HCT116 (cell line): ENCODE results near the gene FEM1B. TPM values are rescaled to one million over a fixed set of nuclear protein-coding genes. Genes with fewer than 3 reads are reported as not detected.

Source experiments
- ATAC-seq: fragments of 200-7000 bp; cut with Tn5 transposase; 2 replicates; pipeline ENCODE4 v1.9.1; 2020; ENCODE audit warnings: mild to moderate bottlenecking, moderate library complexity
- BruUV-seq: library from RNA; stranded (reverse); fragments of 400-500 nt; replicated peaks from 2 replicates; lab custom pipeline; 2021; lab: Mats Ljungman, UMichigan
- CTCF ChIA-PET: fragments of 300-600 bp; sonication (Branson Sonifier 250); formaldehyde crosslinking; loops from one replicate; lab custom pipeline; 2021; ENCODE audit warnings: antibody characterized with exemption; lab: Charles Lee
- POLR2A ChIA-PET: fragments of 300-600, 350-600 bp; sonication (Branson Sonifier 250); formaldehyde crosslinking; loops from one replicate; lab custom pipeline; 2021; ENCODE audit warnings: antibody characterized with exemption; lab: Charles Lee
- RAD21 ChIA-PET, 2 experiments: fragments of 300-600 bp; sonication (Branson Sonifier 250); formaldehyde crosslinking; loops; one replicate each; lab custom pipeline; 2023; ENCODE audit warnings: low total read pairs in 2 of 2; ENCODE audit not compliant: uncharacterized antibody in 2 of 2, unreplicated experiment in 2 of 2, low non-redundant PET in 1 of 2; lab: Charles Lee
- DNase-seq: peaks from one replicate; pipeline ENCODE4 v3.0.0-alpha.2; 2010; ENCODE audit warnings: low read depth, low spot score
- H2AFZ ChIP-seq: fragments of 200-600 bp; shearing (Covaris generic), sonication (generic); 2 replicates; pipeline ENCODE4 v1.6.1; 2017; ENCODE audit warnings: low read depth, mixed run types, mixed read lengths, antibody characterized with exemption, low read length; ENCODE audit not compliant: poor library complexity, severe bottlenecking
- H3K27ac ChIP-seq: 2 replicates; pipeline ENCODE4 v1.5.1; 2012; ENCODE audit warnings: low read depth, low read length
- H3K27me3 ChIP-seq: fragments of 200-600 bp; sonication (generic); 2 replicates; pipeline ENCODE4 v1.6.1; 2016; ENCODE audit warnings: mixed run types, low read length, mixed read lengths; ENCODE audit not compliant: insufficient read depth
- H3K36me3 ChIP-seq, 2 experiments: fragments of 200-500 bp in 1 of 2; fragments of 200-600 bp in 1 of 2; sonication (Bioruptor generic) in 1 of 2; sonication (generic) in 1 of 2; 2 replicates each; pipeline versions ENCODE4 v1.5.1 to v1.6.1; 2014 to 2016; ENCODE audit warnings: low read length in 2 of 2, inconsistent platforms in 1 of 2, mixed read lengths in 1 of 2, mixed run types in 1 of 2; ENCODE audit not compliant: insufficient read depth in 2 of 2, control insufficient read depth in 1 of 2
- H3K4me1 ChIP-seq, 2 experiments: fragments of 200-600 bp in 1 of 2; sonication (generic) in 1 of 2; 2 replicates each; pipeline versions ENCODE4 v1.5.1 to v1.6.1; 2012 to 2017; ENCODE audit warnings: low read length in 2 of 2, inconsistent platforms in 1 of 2, mild to moderate bottlenecking in 1 of 2, mixed read lengths in 1 of 2, mixed run types in 1 of 2, moderate library complexity in 1 of 2; ENCODE audit not compliant: insufficient read depth in 2 of 2, control insufficient read depth in 1 of 2
- H3K4me2 ChIP-seq: fragments of 200-600 bp; sonication (generic); 2 replicates; pipeline ENCODE4 v1.6.1; 2017; ENCODE audit warnings: mixed run types, low read length, mixed read lengths
- H3K4me3 ChIP-seq, 2 experiments: fragments of 200-600 bp in 1 of 2; sonication (generic) in 1 of 2; replicated peaks in 1 of 2; 2 replicates each; pipeline ENCODE4 v1.5.1; 2011 to 2016; ENCODE audit warnings: low read length in 2 of 2, control low read depth in 1 of 2, low read depth in 1 of 2, mild to moderate bottlenecking in 1 of 2, mixed read lengths in 1 of 2, mixed run types in 1 of 2
- H3K79me2 ChIP-seq: fragments of 200-600 bp; sonication (generic); 2 replicates; pipeline ENCODE4 v1.6.1; 2017; ENCODE audit warnings: mild to moderate bottlenecking, mixed run types, low read length, moderate library complexity, mixed read lengths; ENCODE audit not compliant: insufficient read depth
- H3K9ac ChIP-seq: fragments of 200-600 bp; sonication (generic); 2 replicates; pipeline ENCODE4 v1.6.1; 2016; ENCODE audit warnings: low read length, mixed read lengths
- H3K9me2 ChIP-seq: fragments of 200-600 bp; sonication (generic), shearing (Covaris generic); 2 replicates; pipeline ENCODE4 v1.6.1; 2017; ENCODE audit warnings: mixed run types, mild to moderate bottlenecking, moderate library complexity; ENCODE audit not compliant: insufficient read depth
- H3K9me3 ChIP-seq, 2 experiments: fragments of 200-500 bp in 1 of 2; fragments of 200-600 bp in 1 of 2; sonication (Bioruptor generic) in 1 of 2; sonication (generic) in 1 of 2; 2 replicates each; pipeline ENCODE4 v1.6.1; 2014 to 2017; ENCODE audit warnings: low read length in 2 of 2, mixed read lengths in 2 of 2, inconsistent platforms in 1 of 2, low read depth in 1 of 2, mild to moderate bottlenecking in 1 of 2, mixed run types in 1 of 2, moderate library complexity in 1 of 2; ENCODE audit not compliant: control insufficient read depth in 1 of 2, insufficient read depth in 1 of 2
- H4K20me1 ChIP-seq: fragments of 200-600 bp; sonication (generic), shearing (Covaris generic); 2 replicates; pipeline ENCODE4 v1.6.1; 2017; ENCODE audit warnings: mixed run types, mild to moderate bottlenecking, moderate library complexity; ENCODE audit not compliant: insufficient read depth
- CBX3 ChIP-seq: IDR thresholded peaks from 2 replicates; pipeline ENCODE4 v1.6.1; 2012; ENCODE audit warnings: low read depth
- ELF1 ChIP-seq: IDR thresholded peaks from 2 replicates; pipeline ENCODE4 v1.6.1; 2012; ENCODE audit warnings: low read depth, borderline replicate concordance
- POLR2AphosphoS5 ChIP-seq: IDR thresholded peaks from 2 replicates; pipeline ENCODE4 v1.6.1; 2011; ENCODE audit warnings: mild to moderate bottlenecking, low read depth, low read length, moderate library complexity
- RAD21 ChIP-seq: IDR thresholded peaks from 2 replicates; pipeline ENCODE4 v1.6.1; 2012; ENCODE audit warnings: low read depth, mild to moderate bottlenecking
- REST ChIP-seq: IDR thresholded peaks from 2 replicates; pipeline ENCODE4 v1.6.1; 2012; ENCODE audit warnings: low read depth
- SIN3A ChIP-seq: IDR thresholded peaks from 2 replicates; pipeline ENCODE4 v1.6.1; 2012; ENCODE audit warnings: low read depth
- SRF ChIP-seq: IDR thresholded peaks from 2 replicates; pipeline ENCODE4 v1.6.1; 2012; ENCODE audit warnings: low read depth
- TCF7L2 ChIP-seq: IDR thresholded peaks from 2 replicates; pipeline ENCODE4 v1.7.0; 2011; ENCODE audit warnings: borderline replicate concordance, inconsistent platforms; ENCODE audit not compliant: insufficient read depth, insufficient read length; ENCODE audit errors: extremely low read depth
- YY1 ChIP-seq: IDR thresholded peaks from 2 replicates; pipeline ENCODE4 v1.6.1; 2011; ENCODE audit warnings: low read length, low read depth, moderate library complexity, mild to moderate bottlenecking; ENCODE audit not compliant: insufficient replicate concordance; ENCODE audit errors: extremely low read depth
- ZBTB33 ChIP-seq: IDR thresholded peaks from 2 replicates; pipeline ENCODE4 v1.6.1; 2011; ENCODE audit warnings: mild to moderate bottlenecking, low read length, moderate library complexity; ENCODE audit not compliant: insufficient replicate concordance; ENCODE audit errors: extremely low read depth
- ZNF274 ChIP-seq: fragments of 200-500 bp; sonication (Bioruptor generic); IDR thresholded peaks from 2 replicates; pipeline ENCODE4 v1.6.1; 2014; ENCODE audit warnings: mild to moderate bottlenecking, low read depth, low read length, inconsistent platforms
- intact Hi-C: fragments of 100-400 bp; cut with micrococcal nuclease; formaldehyde crosslinking; loops from 2 replicates; pipeline ENCODE4 v1.10.0; 2022
- total RNA-seq: library from RNA; stranded (reverse); gene quantifications from one replicate; pipeline ENCODE4 v1.2.1, GENCODE V29; 2021; ENCODE audit not compliant: unreplicated experiment

The FEM1B gene
- total RNA-seq, 1 experiment from 2014 or later = 39.7 TPM

- Histone ChIP-seq H2AFZ (no peak overlapping the region), H3K9ac (no peak overlapping the region), H3K36me3 (no peaks in the 10 kb centered on the region), H3K4me3 (no peak overlapping the region), H3K4me1 (no peaks in the 10 kb centered on the region), H3K27ac (no peak overlapping the region), H3K27me3 (no peaks in the 10 kb centered on the region), H3K79me2 (no peaks in the 10 kb centered on the region), H3K9me3 (no peaks in the 10 kb centered on the region), H3K4me2 (no peak overlapping the region), H4K20me1 (no peaks in the 10 kb centered on the region), H3K9me2 (no peaks in the 10 kb centered on the region)
- no peak for TF ChIP-seq REST
- TF ChIP-seq SRF = no peak
- TF ChIP-seq ZBTB33 = no peak
- no peak for TF ChIP-seq YY1
- TF ChIP-seq ZNF274 = no peak
- TF ChIP-seq CBX3 = no peak
- no peak for TF ChIP-seq POLR2AphosphoS5
- TF ChIP-seq RAD21 = no peak
- TF ChIP-seq SIN3A = no peak
- no peak for TF ChIP-seq ELF1
- TF ChIP-seq TCF7L2 = no peak
- ATAC-seq (no peak), DNase-seq (no peak)
- ChIA-PET RAD21 (no interaction called here), POLR2A (interaction anchor here (0.5 kb wide), 1 partner anchor 1460 kb away, joined by 3 read pairs; no protein-coding TSS in a partner anchor), CTCF (interaction anchor here (1.4 kb wide), 1 partner anchor 60 kb away, joined by 3 read pairs; no protein-coding TSS in a partner anchor)
- no TSS peak for BruUV-seq
- intact Hi-C loops = no loop called here
Measured at GRCh38 chr15:68312701-68313204, 35.2 kb downstream of the FEM1B start.
